Pancreas (tissue), 10 donors: ENCODE results near the gene SHROOM3. TPM values are rescaled to one million over a fixed set of nuclear protein-coding genes. Genes with fewer than 3 reads are reported as not detected.
"Not testable (repeated sequence)": the region's sequence is repeated elsewhere in the genome, so short reads cannot be mapped to it uniquely, and the experiment has no call there.

ENCODE experiments used
- ATAC-seq, 4 donors: fragments of 200-7000 bp; cut with Tn5 transposase; one replicate each; pipeline versions ENCODE4 v1.8.0 to v1.9.1; 2020; ENCODE audit warnings: mild to moderate bottlenecking in 4 of 4, moderate library complexity in 4 of 4
- DNase-seq, 6 donors: peaks; one replicate each; pipeline ENCODE4 v3.0.0-alpha.2; 2020
- FAIRE-seq: peaks from 2 replicates; lab custom pipeline; 2012; peaks lifted over from hg19 to GRCh38; lab: Jason Lieb, UNC
- H3K27ac ChIP-seq, 4 donors: fragments of 200-600 bp; sonication (generic); 1 replicate in 3 of 4; 2 replicates in 1 of 4; pipeline versions ENCODE4 v1.5.0 to v1.8.0; 2020
- H3K27me3 ChIP-seq, 4 donors: fragments of 200-600 bp; one replicate each; pipeline ENCODE4 v1.8.0; 2021
- H3K36me3 ChIP-seq, 3 donors: fragments of 200-600 bp; sonication (generic) in 1 of 3; one replicate each; pipeline versions ENCODE4 v1.5.0 to v1.8.0; 2020 to 2021
- H3K4me1 ChIP-seq, 3 donors: fragments of 200-600 bp; one replicate each; pipeline ENCODE4 v1.8.0; 2021
- H3K4me3 ChIP-seq, 4 donors: fragments of 200-600 bp; sonication (generic) in 2 of 4; one replicate each; pipeline versions ENCODE4 v1.5.0 to v1.8.0; 2020 to 2021
- H3K9me3 ChIP-seq, 4 donors: fragments of 200-600 bp; one replicate each; pipeline ENCODE4 v1.8.0; 2021
- WGBS, 2 donors: extraction: QIAGEN DNeasy Blood & Tissue Kit; methylation state at CpG; one replicate each; pipeline ENCODE4 v1.1.7; 2013; 5-methylcytosine and 5-hydroxymethylcytosine counted together
- intact Hi-C, 3 donors: fragments of 100-400 bp; cut with DNase I; formaldehyde crosslinking; loops; one replicate each; pipeline versions ENCODE4 v1.11.1 to v1.14.2; 2022
- polyA plus RNA-seq, 2 donors: library from polyadenylated mRNA; stranded (reverse); fragments of 200-250 nt; gene quantifications; one replicate each; pipeline ENCODE4 v1.2.3, GENCODE V29; 2013
- total RNA-seq, 6 donors: library from RNA; stranded (reverse); fragmentation: NEBNext Ultra II Directional in 4 of 6; extraction: Animal tissue kit (Norgen Biotek cat#: 25700) in 4 of 6; gene quantifications; one replicate each; pipeline versions ENCODE4 v1.2.1 to v1.2.4, GENCODE V29; 2021 to 2023
- TF ChIP-seq, protein P1 (sequence below), 4 donors: fragments of 200-600 bp; sonication (generic) in 3 of 4; IDR thresholded peaks; one replicate each; pipeline versions ENCODE4 v1.5.0 to v1.8.0; 2021; ENCODE audit warnings: antibody characterized with exemption in 4 of 4
- donor health status: healthy with polysubstance abuse.
- donor health status: DM: no; HTN: no; CAD: no; lungs with moderate emphysema.
- donor health status: DM: no; HTN: no; CAD: no.
- donor health status: control.
- donor health status: control.
- donor health status: Bipolar disorder and iron deficiency.
- donor health status: DM: yes; HTN: yes; CAD: no.
- donor health status: DM: no; HTN: no; CAD: no.
- donor health status: DM: no; HTN: no; CAD: no.
- donor health status: DM: yes; HTN: yes; CAD: no.

SHROOM3 gene
- total and polyA plus RNA-seq, 8 donors = 6.2 to 43.5 (median 17.1) TPM

DNA sequence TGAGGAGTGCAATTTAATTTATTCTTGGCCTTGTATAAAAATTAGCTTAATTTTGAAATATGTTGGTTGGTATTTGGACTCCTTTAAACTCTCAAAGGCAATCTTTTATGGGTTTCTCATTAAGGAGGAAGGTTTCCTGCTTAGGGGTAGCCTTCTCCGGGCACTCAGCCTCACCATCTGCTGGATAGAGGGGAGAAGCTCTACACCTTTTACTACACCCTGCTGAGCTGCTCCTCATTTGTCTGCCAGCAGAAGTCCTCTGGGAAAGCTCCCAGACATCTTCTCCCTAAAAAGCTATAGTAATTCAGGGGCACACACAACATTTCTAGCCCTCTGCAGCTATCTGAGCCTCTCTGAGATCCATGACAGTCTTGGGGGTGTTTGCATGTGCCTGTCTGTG is 283.8 kb downstream of the SHROOM3 start:
- H3K4me3 ChIP-seq = no peak overlapping the region
- H3K27me3 ChIP-seq = no peaks in the 10 kb centered on the region
- FAIRE-seq (no peak), DNase-seq (no peak), ATAC-seq (no peak)
- 89 to 92% methylated on average over 1 of the region's 1 CpG for WGBS, 2 donors
- peaks cover 0 to 15% (median 0%) of the 10 kb centered on the region in 3 donors for H3K4me1 ChIP-seq
- intact Hi-C loops = no loop called here
- no peaks in the 10 kb centered on the region for H3K9me3 ChIP-seq
- no peaks in the 10 kb centered on the region for H3K36me3 ChIP-seq
- TF ChIP-seq, protein P1, sequence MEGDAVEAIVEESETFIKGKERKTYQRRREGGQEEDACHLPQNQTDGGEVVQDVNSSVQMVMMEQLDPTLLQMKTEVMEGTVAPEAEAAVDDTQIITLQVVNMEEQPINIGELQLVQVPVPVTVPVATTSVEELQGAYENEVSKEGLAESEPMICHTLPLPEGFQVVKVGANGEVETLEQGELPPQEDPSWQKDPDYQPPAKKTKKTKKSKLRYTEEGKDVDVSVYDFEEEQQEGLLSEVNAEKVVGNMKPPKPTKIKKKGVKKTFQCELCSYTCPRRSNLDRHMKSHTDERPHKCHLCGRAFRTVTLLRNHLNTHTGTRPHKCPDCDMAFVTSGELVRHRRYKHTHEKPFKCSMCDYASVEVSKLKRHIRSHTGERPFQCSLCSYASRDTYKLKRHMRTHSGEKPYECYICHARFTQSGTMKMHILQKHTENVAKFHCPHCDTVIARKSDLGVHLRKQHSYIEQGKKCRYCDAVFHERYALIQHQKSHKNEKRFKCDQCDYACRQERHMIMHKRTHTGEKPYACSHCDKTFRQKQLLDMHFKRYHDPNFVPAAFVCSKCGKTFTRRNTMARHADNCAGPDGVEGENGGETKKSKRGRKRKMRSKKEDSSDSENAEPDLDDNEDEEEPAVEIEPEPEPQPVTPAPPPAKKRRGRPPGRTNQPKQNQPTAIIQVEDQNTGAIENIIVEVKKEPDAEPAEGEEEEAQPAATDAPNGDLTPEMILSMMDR (IDR thresholded peaks at IDR 0.05) = no peak
- H3K27ac ChIP-seq = no peak overlapping the region

GRCh38 chr4:76720121-76720520 is 285.1 kb downstream of the SHROOM3 start:
- Histone ChIP-seq H3K36me3 (no peaks in the 10 kb centered on the region), H3K27me3 (no peaks in the 10 kb centered on the region), H3K27ac (no peak overlapping the region), H3K4me1 (peaks cover 0 to 21% (median 0%) of the 10 kb centered on the region in 3 donors), H3K4me3 (no peak overlapping the region), H3K9me3 (no peaks in the 10 kb centered on the region)
- TF ChIP-seq, protein P1 (IDR thresholded peaks at IDR 0.05) = no peak
- 87 to 95% methylated on average over 2 of the region's 2 CpGs for WGBS, 2 donors
- ATAC-seq (no peak), FAIRE-seq (no peak), DNase-seq (no peak)
- intact Hi-C loops = no loop called here

DNA sequence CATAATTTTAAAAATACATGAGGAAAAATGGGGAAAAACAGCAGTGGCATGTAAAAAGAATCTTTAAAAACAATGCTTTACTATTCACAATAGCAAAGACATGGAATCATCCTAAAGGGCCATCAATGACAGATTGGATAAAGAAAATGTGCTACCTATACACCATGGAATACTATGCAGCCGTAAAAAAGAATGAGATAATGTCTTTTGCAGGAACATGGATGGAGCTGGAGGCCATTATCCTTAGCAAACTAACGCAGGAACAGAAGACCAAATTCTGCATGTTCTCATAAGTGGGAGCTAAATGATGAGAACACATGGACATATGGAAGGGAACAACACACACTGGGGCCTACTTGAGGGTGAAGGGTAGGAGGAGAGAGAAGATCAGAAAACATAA is 287.1 kb downstream of the SHROOM3 start:
- H3K36me3 ChIP-seq, H3K27ac ChIP-seq, H3K9me3 ChIP-seq, H3K27me3 ChIP-seq, DNase-seq, FAIRE-seq, H3K4me3 ChIP-seq, intact Hi-C loops, ATAC-seq: not testable (repeated sequence)
- 88 to 96% methylated on average over 2 of the region's 2 CpGs for WGBS, 2 donors
- H3K4me1 ChIP-seq = peaks cover 0 to 21% (median 0%) of the 10 kb centered on the region in 3 donors

GRCh38 chr4:76722838-76723237 is 287.8 kb downstream of the SHROOM3 start:
- H3K27me3 ChIP-seq = no peaks in the 10 kb centered on the region
- H3K27ac ChIP-seq = peak overlapping the region in 1 of 4 donors; percentile 52
- H3K9me3 ChIP-seq = no peaks in the 10 kb centered on the region
- no peak for ATAC-seq
- no peak for FAIRE-seq
- no peak for DNase-seq
- WGBS, 2 donors = 93 to 98% methylated on average over 4 of the region's 4 CpGs
- TF ChIP-seq, protein P1 (IDR thresholded peaks at IDR 0.05) = no peak
- no peak overlapping the region for H3K4me3 ChIP-seq
- peaks cover 0 to 19% (median 0%) of the 10 kb centered on the region in 3 donors for H3K4me1 ChIP-seq
- intact Hi-C loops = no loop called here
- no peaks in the 10 kb centered on the region for H3K36me3 ChIP-seq

DNA sequence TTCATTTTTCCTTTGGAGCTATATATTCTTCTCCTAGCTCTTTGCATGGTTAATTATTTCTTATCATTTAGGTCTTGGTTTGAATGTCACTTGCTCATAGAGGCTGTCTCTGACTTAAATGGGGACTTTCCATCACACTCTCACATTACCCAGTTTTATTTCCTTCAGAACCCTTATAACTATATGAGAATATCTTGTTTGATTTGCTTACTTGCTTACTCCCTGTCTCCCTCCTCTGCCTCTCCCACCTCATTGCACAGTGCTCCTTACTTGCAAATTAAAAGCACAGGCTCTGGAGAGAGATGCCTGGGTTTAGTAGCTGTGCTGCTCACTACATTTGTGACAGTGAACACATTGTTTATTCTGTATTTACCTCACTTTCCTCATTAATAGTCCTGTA is 288.3 kb downstream of the SHROOM3 start:
- Histone ChIP-seq H3K4me3 (no peak overlapping the region), H3K4me1 (peaks cover 0 to 13% (median 0%) of the 10 kb centered on the region in 3 donors), H3K27ac (peak overlapping the region in 2 of 4 donors; percentile 41 to 52), H3K27me3 (no peaks in the 10 kb centered on the region), H3K9me3 (no peaks in the 10 kb centered on the region), H3K36me3 (no peaks in the 10 kb centered on the region)
- intact Hi-C loops = no loop called here
- ATAC-seq (peak in 2 of 4 donors; percentile 42 to 46), DNase-seq (no peak), FAIRE-seq (no peak)
- TF ChIP-seq, protein P1 (IDR thresholded peaks at IDR 0.05) = no peak
